GM21526 (cell line): Measurements from ENCODE around the gene LRRC59.
A peak's percentile ranks its signal among the peaks of the same experiment; 100 is the strongest.
"Not testable (repeated sequence)": the region's sequence is repeated elsewhere in the genome, so short reads cannot be mapped to it uniquely, and the experiment has no call there.

Source experiments
- ATAC-seq: cut with Tn5 transposase; IDR thresholded peaks from one replicate; pipeline ENCODE4 v1.9.1; 2021; ENCODE audit warnings: moderate library complexity; ENCODE audit not compliant: unreplicated experiment, low FRiP score

The LRRC59 gene

GRCh38 chr17:50397111-50397918, at the start of gene LRRC59:
Gene LRRC59 (minus strand): TSS chr17:50397523. CDS start chr17:50397317, 206 bp downstream.
- ATAC-seq = peak; percentile 85

- ATAC-seq = no peak
These were observed 48.5 kb upstream of the LRRC59 start for GRCh38 chr17:50445730-50446325.

- ATAC-seq = no peak
These were observed 47.8 kb upstream of the LRRC59 start for GRCh38 chr17:50444841-50445715.

GRCh38 chr17:50443505-50443974, 46.2 kb upstream of the LRRC59 start:
- ATAC-seq = no peak

- ATAC-seq = no peak
These were observed 43.8 kb upstream of the LRRC59 start for GRCh38 chr17:50440838-50441829.

- no peak for ATAC-seq
These were observed 43.0 kb upstream of the LRRC59 start for GRCh38 chr17:50440172-50440837.

GRCh38 chr17:50439008-50439407, 41.7 kb upstream of the LRRC59 start:
- no peak for ATAC-seq

GRCh38 chr17:50437409-50437808, 40.1 kb upstream of the LRRC59 start:
- no peak for ATAC-seq

GRCh38 chr17:50432125-50432762, 34.9 kb upstream of the LRRC59 start:
- no peak for ATAC-seq

GRCh38 chr17:50430821-50431618, 33.7 kb upstream of the LRRC59 start:
- ATAC-seq = no peak

- no peak for ATAC-seq
These were observed 32.5 kb upstream of the LRRC59 start for GRCh38 chr17:50429793-50430192.

GRCh38 chr17:50428831-50429424, 31.6 kb upstream of the LRRC59 start:
- ATAC-seq = no peak

GRCh38 chr17:50428126-50428525, 30.8 kb upstream of the LRRC59 start:
- not testable (repeated sequence) for ATAC-seq

GRCh38 chr17:50426814-50427787, 29.8 kb upstream of the LRRC59 start:
- no peak for ATAC-seq

- no peak for ATAC-seq
These were observed 29.1 kb upstream of the LRRC59 start for GRCh38 chr17:50426472-50426782.

- ATAC-seq = peak; percentile 47
These were observed 28.6 kb upstream of the LRRC59 start, which contains the start of gene ACSF2 for GRCh38 chr17:50425682-50426471. Gene ACSF2 (plus strand): TSS chr17:50426218. CDS start chr17:50426262, 44 bp downstream.
